ENCODE measurements around the gene SLC17A6.

The SLC17A6 gene

GRCh38 chr11:22426915-22427314 is 88.7 kb downstream of the SLC17A6 start:
- TF ChIP-seq CTCF (IDR thresholded peaks at IDR 0.05; ENCODE audit: extremely low read depth, missing control alignments): no peak
- DNase-seq (ENCODE audit: low spot score): no peak
